ENCODE data around the gene TBC1D4. TPM values are rescaled to one million over a fixed set of nuclear protein-coding genes. Genes with fewer than 3 reads are reported as not detected.

Gene TBC1D4
- total RNA-seq, 2 donors from 2014 or later: 16.7 to 27.9 TPM

GRCh38 chr13:75426421-75426820 is 55.5 kb downstream of the TBC1D4 start:
- Histone ChIP-seq H3K9me3 (no peaks in the 10 kb centered on the region), H3K9ac (ENCODE audit: low read depth in 2 of 2, low read length in 2 of 2) (no peak overlapping the region), H3K4me3 (no peak overlapping the region), H3K27me3 (no peaks in the 10 kb centered on the region), H3K27ac (no peak overlapping the region), H3K4me1 (no peaks in the 10 kb centered on the region), H3K36me3 (no peaks in the 10 kb centered on the region)
- intact Hi-C loops (cut with DNase I): no loop called here
- no peak for TF ChIP-seq CTCF (IDR thresholded peaks at IDR 0.05)
- no peak for DNase-seq

GRCh38 chr13:75425216-75426009 is 56.6 kb downstream of the TBC1D4 start:
- TF ChIP-seq CTCF (IDR thresholded peaks at IDR 0.05): no peak
- Histone ChIP-seq H3K9me3 (no peaks in the 10 kb centered on the region), H3K4me1 (no peaks in the 10 kb centered on the region), H3K27ac (no peak overlapping the region), H3K4me3 (no peak overlapping the region), H3K27me3 (no peaks in the 10 kb centered on the region), H3K36me3 (no peaks in the 10 kb centered on the region), H3K9ac (ENCODE audit: low read depth in 2 of 2, low read length in 2 of 2) (no peak overlapping the region)
- intact Hi-C loops (cut with DNase I): no loop called here
- no peak for DNase-seq

- no peaks in the 10 kb centered on the region for H3K36me3 ChIP-seq
- H3K27ac ChIP-seq: no peak overlapping the region
- no peaks in the 10 kb centered on the region for H3K27me3 ChIP-seq
- H3K4me1 ChIP-seq: no peaks in the 10 kb centered on the region
- no peak overlapping the region for H3K9ac ChIP-seq (ENCODE audit: low read depth in 2 of 2, low read length in 2 of 2)
- TF ChIP-seq CTCF (IDR thresholded peaks at IDR 0.05): no peak
- intact Hi-C loops (cut with DNase I): no loop called here
- no peak overlapping the region for H3K4me3 ChIP-seq
- H3K9me3 ChIP-seq: no peaks in the 10 kb centered on the region
- no peak for DNase-seq
Observed at GRCh38 chr13:75423946-75424345, 58.0 kb downstream of the TBC1D4 start.

GRCh38 chr13:75422028-75422427 is 59.9 kb downstream of the TBC1D4 start:
- Histone ChIP-seq H3K4me1 (no peaks in the 10 kb centered on the region), H3K36me3 (no peaks in the 10 kb centered on the region), H3K9ac (ENCODE audit: low read depth in 2 of 2, low read length in 2 of 2) (no peak overlapping the region), H3K9me3 (no peaks in the 10 kb centered on the region), H3K4me3 (no peak overlapping the region), H3K27ac (no peak overlapping the region), H3K27me3 (no peaks in the 10 kb centered on the region)
- no peak for DNase-seq
- intact Hi-C loops (cut with DNase I): no loop called here
- TF ChIP-seq CTCF (IDR thresholded peaks at IDR 0.05): no peak

- no peaks in the 10 kb centered on the region for H3K4me1 ChIP-seq
- intact Hi-C loops (cut with DNase I): no loop called here
- H3K9ac ChIP-seq (ENCODE audit: low read depth in 2 of 2, low read length in 2 of 2): no peak overlapping the region
- no peaks in the 10 kb centered on the region for H3K27me3 ChIP-seq
- DNase-seq: no peak
- TF ChIP-seq CTCF (IDR thresholded peaks at IDR 0.05): no peak
- no peaks in the 10 kb centered on the region for H3K9me3 ChIP-seq
- no peaks in the 10 kb centered on the region for H3K36me3 ChIP-seq
- H3K4me3 ChIP-seq: no peak overlapping the region
- H3K27ac ChIP-seq: no peak overlapping the region
Observed at GRCh38 chr13:75421133-75421532, 60.8 kb downstream of the TBC1D4 start.

Measured in colonic mucosa (tissue), 4 donors.